WTC11 (cell line): ENCODE results near the gene VKORC1. TPM values are rescaled to one million over a fixed set of nuclear protein-coding genes. Genes with fewer than 3 reads are reported as not detected.

Source experiments
- FOXJ3 ChIP-seq: sonication (generic); formaldehyde crosslinking; IDR thresholded peaks from 2 replicates; pipeline ENCODE4 v1.9.0; 2021; ENCODE audit warnings: missing genetic modification reagents, mild to moderate bottlenecking, borderline replicate concordance
- JUN ChIP-seq: sonication (generic); formaldehyde crosslinking; IDR thresholded peaks from 2 replicates; pipeline ENCODE4 v1.8.0; 2023; ENCODE audit warnings: mild to moderate bottlenecking, missing genetic modification reagents
- MYBL2 ChIP-seq: sonication (generic); formaldehyde crosslinking; IDR thresholded peaks from 2 replicates; pipeline ENCODE4 v1.8.1; 2023; ENCODE audit warnings: mild to moderate bottlenecking, moderate library complexity, missing genetic modification reagents
- NR2C2 ChIP-seq: sonication (generic); formaldehyde crosslinking; IDR thresholded peaks from 2 replicates; pipeline ENCODE4 v1.8.0; 2022; ENCODE audit warnings: mild to moderate bottlenecking, missing genetic modification reagents
- RORB ChIP-seq: fragments of 250-450 bp; sonication (Bioruptor Pico); IDR thresholded peaks from 2 replicates; pipeline ENCODE4 v1.9.0; 2021; ENCODE audit warnings: mild to moderate bottlenecking
- SMAD4 ChIP-seq: sonication (generic); formaldehyde crosslinking; IDR thresholded peaks from 2 replicates; pipeline ENCODE4 v1.8.0; 2022; ENCODE audit warnings: mild to moderate bottlenecking, missing genetic modification reagents
- TEAD4 ChIP-seq: sonication (generic); formaldehyde crosslinking; IDR thresholded peaks from 2 replicates; pipeline ENCODE4 v1.8.0; 2022; ENCODE audit warnings: mild to moderate bottlenecking, missing genetic modification reagents
- TP53 ChIP-seq: sonication (generic); formaldehyde crosslinking; IDR thresholded peaks from 2 replicates; pipeline ENCODE4 v1.8.1; 2023; ENCODE audit warnings: mild to moderate bottlenecking, missing genetic modification reagents
- ZNF219 ChIP-seq: sonication (generic); formaldehyde crosslinking; IDR thresholded peaks from 2 replicates; pipeline ENCODE4 v1.8.0; 2023; ENCODE audit warnings: missing genetic modification reagents, mild to moderate bottlenecking, borderline replicate concordance
- ZNF263 ChIP-seq: sonication (generic); formaldehyde crosslinking; IDR thresholded peaks from 2 replicates; pipeline ENCODE4 v1.8.1; 2022; ENCODE audit warnings: low read depth, mild to moderate bottlenecking, moderate library complexity, missing genetic modification reagents
- ZNF396 ChIP-seq: fragments of 250-450 bp; sonication (Bioruptor Pico); IDR thresholded peaks from 2 replicates; pipeline ENCODE4 v1.8.0; 2021; ENCODE audit warnings: mild to moderate bottlenecking, moderate library complexity, borderline replicate concordance
- total RNA-seq: library from RNA; stranded (reverse); gene quantifications from 3 replicates; pipeline ENCODE4 v1.2.3, GENCODE V29; 2021
- TF ChIP-seq, protein P1 (sequence below): sonication (generic); formaldehyde crosslinking; IDR thresholded peaks from 2 replicates; pipeline ENCODE4 v1.8.0; 2022; ENCODE audit warnings: mild to moderate bottlenecking, missing genetic modification reagents
- TF ChIP-seq, protein P2 (sequence below): sonication (generic); formaldehyde crosslinking; conservative IDR thresholded peaks from 2 replicates; pipeline ENCODE4 v1.8.1; 2023; ENCODE audit warnings: mild to moderate bottlenecking, low read depth, missing genetic modification reagents, moderate library complexity
- TF ChIP-seq, protein P3 (sequence below): fragments of 250-450 bp; sonication (Bioruptor Pico); IDR thresholded peaks from 2 replicates; pipeline ENCODE4 v1.8.0; 2021; ENCODE audit warnings: mild to moderate bottlenecking
- TF ChIP-seq, protein P4 (sequence below): sonication (generic); formaldehyde crosslinking; IDR thresholded peaks from 2 replicates; pipeline ENCODE4 v1.8.0; 2023; ENCODE audit warnings: missing genetic modification reagents
- TF ChIP-seq, protein P5 (sequence below): sonication (generic); formaldehyde crosslinking; IDR thresholded peaks from 2 replicates; pipeline ENCODE4 v1.8.0; 2022; ENCODE audit warnings: mild to moderate bottlenecking, missing genetic modification reagents
- TF ChIP-seq, protein P6 (sequence below): fragments of 250-450 bp; sonication (Bioruptor Pico); IDR thresholded peaks from 2 replicates; pipeline ENCODE4 v2.1.2; 2022; ENCODE audit warnings: mild to moderate bottlenecking, moderate library complexity
- TF ChIP-seq, protein P7 (sequence below): sonication (generic); formaldehyde crosslinking; IDR thresholded peaks from 2 replicates; pipeline ENCODE4 v1.8.1; 2023; ENCODE audit warnings: mild to moderate bottlenecking, missing genetic modification reagents, borderline replicate concordance

The VKORC1 gene
- total RNA-seq, 1 experiment from 2014 or later: 85.7 TPM

DNA sequence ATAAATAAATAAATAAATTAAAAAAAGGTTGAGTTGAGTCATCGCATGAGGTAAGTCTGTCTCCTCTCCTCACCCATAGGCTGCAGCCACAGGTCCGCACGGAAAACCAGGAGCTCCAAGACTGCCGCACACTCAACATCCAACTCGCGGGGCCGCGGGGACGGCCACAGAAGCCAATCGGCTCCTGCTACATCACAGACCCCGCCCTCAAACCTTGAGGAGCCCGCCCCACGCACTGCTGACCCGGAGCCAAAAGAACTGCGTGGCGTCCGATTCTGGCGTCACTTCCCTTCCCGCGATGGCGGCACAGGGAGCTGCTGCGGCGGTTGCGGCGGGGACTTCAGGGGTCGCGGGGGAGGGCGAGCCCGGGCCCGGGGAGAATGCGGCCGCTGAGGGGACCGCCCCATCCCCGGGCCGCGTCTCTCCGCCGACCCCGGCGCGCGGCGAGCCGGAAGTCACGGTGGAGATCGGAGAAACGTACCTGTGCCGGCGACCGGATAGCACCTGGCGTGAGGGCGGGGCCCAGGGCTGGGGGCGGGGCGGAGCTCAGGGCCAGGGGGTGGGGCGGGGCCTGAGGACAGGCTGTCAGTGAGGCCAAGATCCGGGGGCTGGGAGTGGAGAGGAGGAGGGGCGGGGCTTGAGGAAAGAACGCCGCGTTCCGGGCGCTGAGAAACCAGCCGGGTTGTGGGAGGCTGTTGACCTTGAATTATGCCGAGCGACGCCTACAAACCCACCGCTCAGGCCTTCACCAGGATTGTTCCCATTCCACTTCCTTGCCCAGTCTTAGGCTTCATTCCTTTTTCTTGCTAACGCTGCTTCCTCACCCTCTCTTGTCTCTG, 23.0 kb upstream of the VKORC1 start, which contains the start of gene KAT8 (continued):
- TF ChIP-seq, protein P1, sequence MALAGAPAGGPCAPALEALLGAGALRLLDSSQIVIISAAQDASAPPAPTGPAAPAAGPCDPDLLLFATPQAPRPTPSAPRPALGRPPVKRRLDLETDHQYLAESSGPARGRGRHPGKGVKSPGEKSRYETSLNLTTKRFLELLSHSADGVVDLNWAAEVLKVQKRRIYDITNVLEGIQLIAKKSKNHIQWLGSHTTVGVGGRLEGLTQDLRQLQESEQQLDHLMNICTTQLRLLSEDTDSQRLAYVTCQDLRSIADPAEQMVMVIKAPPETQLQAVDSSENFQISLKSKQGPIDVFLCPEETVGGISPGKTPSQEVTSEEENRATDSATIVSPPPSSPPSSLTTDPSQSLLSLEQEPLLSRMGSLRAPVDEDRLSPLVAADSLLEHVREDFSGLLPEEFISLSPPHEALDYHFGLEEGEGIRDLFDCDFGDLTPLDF (CRISPR knock-in tag): no peak
- TF ChIP-seq NR2C2 (CRISPR knock-in tag) (peak; percentile 98), FOXJ3 (no peak), ZNF219 (CRISPR knock-in tag) (0 out of 2 replicates have a peak, but pooled peaks have one; percentile 37), TP53 (CRISPR knock-in tag) (no peak), TEAD4 (CRISPR knock-in tag) (no peak), JUN (CRISPR knock-in tag) (0 out of 2 replicates have a peak, but pooled peaks have one; percentile 80), SMAD4 (CRISPR knock-in tag) (peak; percentile 45; the same call in 1 of the 2 replicates), RORB (no peak), MYBL2 (no peak), ZNF396 (no peak), ZNF263 (CRISPR knock-in tag) (no peak)
- TF ChIP-seq, protein P2, sequence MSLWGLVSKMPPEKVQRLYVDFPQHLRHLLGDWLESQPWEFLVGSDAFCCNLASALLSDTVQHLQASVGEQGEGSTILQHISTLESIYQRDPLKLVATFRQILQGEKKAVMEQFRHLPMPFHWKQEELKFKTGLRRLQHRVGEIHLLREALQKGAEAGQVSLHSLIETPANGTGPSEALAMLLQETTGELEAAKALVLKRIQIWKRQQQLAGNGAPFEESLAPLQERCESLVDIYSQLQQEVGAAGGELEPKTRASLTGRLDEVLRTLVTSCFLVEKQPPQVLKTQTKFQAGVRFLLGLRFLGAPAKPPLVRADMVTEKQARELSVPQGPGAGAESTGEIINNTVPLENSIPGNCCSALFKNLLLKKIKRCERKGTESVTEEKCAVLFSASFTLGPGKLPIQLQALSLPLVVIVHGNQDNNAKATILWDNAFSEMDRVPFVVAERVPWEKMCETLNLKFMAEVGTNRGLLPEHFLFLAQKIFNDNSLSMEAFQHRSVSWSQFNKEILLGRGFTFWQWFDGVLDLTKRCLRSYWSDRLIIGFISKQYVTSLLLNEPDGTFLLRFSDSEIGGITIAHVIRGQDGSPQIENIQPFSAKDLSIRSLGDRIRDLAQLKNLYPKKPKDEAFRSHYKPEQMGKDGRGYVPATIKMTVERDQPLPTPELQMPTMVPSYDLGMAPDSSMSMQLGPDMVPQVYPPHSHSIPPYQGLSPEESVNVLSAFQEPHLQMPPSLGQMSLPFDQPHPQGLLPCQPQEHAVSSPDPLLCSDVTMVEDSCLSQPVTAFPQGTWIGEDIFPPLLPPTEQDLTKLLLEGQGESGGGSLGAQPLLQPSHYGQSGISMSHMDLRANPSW (CRISPR knock-in tag): no peak
- TF ChIP-seq, protein P3, sequence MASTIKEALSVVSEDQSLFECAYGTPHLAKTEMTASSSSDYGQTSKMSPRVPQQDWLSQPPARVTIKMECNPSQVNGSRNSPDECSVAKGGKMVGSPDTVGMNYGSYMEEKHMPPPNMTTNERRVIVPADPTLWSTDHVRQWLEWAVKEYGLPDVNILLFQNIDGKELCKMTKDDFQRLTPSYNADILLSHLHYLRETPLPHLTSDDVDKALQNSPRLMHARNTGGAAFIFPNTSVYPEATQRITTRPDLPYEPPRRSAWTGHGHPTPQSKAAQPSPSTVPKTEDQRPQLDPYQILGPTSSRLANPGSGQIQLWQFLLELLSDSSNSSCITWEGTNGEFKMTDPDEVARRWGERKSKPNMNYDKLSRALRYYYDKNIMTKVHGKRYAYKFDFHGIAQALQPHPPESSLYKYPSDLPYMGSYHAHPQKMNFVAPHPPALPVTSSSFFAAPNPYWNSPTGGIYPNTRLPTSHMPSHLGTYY: no peak
- TF ChIP-seq, protein P4, sequence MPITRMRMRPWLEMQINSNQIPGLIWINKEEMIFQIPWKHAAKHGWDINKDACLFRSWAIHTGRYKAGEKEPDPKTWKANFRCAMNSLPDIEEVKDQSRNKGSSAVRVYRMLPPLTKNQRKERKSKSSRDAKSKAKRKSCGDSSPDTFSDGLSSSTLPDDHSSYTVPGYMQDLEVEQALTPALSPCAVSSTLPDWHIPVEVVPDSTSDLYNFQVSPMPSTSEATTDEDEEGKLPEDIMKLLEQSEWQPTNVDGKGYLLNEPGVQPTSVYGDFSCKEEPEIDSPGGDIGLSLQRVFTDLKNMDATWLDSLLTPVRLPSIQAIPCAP (CRISPR knock-in tag): no peak
- TF ChIP-seq, protein P5, sequence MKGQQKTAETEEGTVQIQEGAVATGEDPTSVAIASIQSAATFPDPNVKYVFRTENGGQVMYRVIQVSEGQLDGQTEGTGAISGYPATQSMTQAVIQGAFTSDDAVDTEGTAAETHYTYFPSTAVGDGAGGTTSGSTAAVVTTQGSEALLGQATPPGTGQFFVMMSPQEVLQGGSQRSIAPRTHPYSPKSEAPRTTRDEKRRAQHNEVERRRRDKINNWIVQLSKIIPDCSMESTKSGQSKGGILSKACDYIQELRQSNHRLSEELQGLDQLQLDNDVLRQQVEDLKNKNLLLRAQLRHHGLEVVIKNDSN (CRISPR knock-in tag): peak; percentile 23; the same call in 1 of the 2 replicates
- TF ChIP-seq, protein P6, sequence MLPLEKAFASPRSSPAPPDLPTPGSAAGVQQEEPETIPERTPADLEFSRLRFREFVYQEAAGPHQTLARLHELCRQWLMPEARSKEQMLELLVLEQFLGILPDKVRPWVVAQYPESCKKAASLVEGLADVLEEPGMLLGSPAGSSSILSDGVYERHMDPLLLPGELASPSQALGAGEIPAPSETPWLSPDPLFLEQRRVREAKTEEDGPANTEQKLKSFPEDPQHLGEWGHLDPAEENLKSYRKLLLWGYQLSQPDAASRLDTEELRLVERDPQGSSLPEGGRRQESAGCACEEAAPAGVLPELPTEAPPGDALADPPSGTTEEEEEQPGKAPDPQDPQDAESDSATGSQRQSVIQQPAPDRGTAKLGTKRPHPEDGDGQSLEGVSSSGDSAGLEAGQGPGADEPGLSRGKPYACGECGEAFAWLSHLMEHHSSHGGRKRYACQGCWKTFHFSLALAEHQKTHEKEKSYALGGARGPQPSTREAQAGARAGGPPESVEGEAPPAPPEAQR (CRISPR knock-in tag): no peak
- TF ChIP-seq, protein P7, sequence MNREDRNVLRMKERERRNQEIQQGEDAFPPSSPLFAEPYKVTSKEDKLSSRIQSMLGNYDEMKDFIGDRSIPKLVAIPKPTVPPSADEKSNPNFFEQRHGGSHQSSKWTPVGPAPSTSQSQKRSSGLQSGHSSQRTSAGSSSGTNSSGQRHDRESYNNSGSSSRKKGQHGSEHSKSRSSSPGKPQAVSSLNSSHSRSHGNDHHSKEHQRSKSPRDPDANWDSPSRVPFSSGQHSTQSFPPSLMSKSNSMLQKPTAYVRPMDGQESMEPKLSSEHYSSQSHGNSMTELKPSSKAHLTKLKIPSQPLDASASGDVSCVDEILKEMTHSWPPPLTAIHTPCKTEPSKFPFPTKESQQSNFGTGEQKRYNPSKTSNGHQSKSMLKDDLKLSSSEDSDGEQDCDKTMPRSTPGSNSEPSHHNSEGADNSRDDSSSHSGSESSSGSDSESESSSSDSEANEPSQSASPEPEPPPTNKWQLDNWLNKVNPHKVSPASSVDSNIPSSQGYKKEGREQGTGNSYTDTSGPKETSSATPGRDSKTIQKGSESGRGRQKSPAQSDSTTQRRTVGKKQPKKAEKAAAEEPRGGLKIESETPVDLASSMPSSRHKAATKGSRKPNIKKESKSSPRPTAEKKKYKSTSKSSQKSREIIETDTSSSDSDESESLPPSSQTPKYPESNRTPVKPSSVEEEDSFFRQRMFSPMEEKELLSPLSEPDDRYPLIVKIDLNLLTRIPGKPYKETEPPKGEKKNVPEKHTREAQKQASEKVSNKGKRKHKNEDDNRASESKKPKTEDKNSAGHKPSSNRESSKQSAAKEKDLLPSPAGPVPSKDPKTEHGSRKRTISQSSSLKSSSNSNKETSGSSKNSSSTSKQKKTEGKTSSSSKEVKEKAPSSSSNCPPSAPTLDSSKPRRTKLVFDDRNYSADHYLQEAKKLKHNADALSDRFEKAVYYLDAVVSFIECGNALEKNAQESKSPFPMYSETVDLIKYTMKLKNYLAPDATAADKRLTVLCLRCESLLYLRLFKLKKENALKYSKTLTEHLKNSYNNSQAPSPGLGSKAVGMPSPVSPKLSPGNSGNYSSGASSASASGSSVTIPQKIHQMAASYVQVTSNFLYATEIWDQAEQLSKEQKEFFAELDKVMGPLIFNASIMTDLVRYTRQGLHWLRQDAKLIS (CRISPR knock-in tag): no peak
